Measurements from ENCODE around the gene FAM13C.
"Not testable (repeated sequence)": the region's sequence is repeated elsewhere in the genome, so short reads cannot be mapped to it uniquely, and the experiment has no call there.

FAM13C gene

DNA sequence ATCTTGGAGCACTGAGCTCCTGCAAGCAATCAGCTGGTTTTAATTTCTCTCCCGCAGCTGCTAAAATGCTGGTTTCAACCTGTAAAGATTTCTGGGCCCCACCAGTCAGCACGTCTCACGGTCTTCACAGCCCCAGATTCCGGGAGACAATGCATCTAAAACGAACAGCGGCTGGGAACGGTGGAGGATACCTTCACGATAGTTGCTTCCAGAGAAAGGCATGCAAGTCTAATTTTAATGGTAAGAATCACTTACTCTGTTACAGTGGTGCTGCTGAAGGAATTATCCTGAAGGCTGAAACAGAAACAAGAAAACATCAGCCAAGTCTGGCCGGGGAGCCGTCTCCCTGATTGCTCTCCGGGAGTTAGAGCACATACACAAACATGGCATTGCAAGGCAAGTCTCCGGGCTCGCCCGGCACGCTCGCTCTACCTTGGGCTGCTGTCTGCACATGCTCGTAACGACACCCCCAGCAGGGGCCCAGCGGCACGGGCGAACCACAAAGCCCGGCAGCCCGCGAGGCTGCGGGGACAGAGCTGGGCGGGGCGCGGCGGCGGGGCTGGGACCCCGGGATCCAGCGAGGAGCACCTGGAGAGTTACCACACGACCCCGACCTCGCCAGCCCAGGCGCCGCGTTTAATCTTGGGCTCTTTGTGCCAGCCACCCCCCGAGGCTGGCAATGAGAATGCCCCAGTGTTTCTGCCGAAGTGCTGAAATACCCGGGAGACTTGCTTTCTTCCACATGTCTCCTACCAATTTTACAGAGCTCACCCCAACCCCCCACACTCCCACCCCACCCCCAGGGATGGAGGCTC is at the start of gene FAM13C:
Gene FAM13C, minus strand, starts transcription at position 406 of the 815 bp plus-strand sequence. Its CDS starts 89 bp downstream, at position 317.
- no peak for DNase-seq

DNA sequence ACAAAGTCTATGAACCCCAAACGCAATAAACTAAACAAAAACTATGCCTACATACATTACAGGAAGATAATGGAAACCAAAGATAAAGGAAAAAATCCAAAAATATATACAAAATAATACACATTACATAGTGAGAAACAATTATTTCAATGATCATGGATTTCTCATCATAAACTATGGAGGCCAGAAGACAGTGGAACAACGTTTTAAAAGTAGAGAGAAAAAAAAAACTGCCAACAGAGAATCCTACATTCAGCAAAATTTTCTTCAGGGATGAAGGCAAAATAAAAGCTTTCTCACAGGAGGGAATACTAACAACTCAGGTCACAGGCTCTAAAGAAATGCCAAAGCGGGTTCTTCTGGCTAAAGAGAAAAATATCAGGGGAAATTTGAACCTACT is 42.9 kb upstream of the FAM13C start:
- no peak for DNase-seq

- DNase-seq: no peak
Observed at GRCh38 chr10:59400214-59400613, 37.9 kb upstream of the FAM13C start.

DNA sequence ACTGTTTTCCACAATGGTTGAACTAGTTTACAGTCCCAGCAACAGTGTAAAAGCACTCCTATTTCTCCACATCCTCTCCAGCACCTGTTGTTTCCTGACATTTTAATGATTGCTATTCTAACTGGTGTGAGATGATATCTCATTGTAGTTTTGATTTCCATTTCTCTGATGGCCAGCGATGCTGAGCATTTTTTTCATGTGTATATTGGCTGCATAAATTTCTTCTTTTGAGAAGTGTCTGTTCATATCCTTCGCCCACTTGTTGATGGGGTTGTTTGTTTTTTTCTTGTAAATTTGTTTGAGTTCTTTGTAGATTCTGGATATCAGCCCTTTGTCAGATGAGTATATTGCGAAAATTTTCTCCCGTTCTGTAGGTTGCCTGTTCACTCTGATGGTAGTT is 37.0 kb upstream of the FAM13C start:
- not testable (repeated sequence) for DNase-seq

- no peak for DNase-seq
Observed at GRCh38 chr10:59397961-59398360, 35.6 kb upstream of the FAM13C start.

DNA sequence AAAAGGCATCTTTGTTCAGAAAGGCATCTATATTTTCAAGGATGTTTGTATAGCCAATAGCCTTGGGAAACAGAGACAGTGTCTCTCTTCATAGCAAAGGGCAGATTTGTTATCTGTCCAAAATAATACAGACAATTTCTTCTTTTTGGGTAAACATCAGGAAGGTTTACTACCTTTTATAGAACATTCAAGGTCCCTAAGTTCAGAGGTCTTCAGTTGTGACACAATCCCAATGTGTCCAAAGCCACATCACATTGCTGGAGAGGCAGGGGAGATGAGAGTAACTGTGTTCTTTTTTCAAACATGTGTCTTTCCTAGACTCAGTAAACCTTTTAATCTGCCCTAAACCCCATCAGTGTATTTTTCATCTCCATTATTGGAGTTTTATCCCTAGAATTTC is 33.6 kb upstream of the FAM13C start:
- no peak for DNase-seq

DNA sequence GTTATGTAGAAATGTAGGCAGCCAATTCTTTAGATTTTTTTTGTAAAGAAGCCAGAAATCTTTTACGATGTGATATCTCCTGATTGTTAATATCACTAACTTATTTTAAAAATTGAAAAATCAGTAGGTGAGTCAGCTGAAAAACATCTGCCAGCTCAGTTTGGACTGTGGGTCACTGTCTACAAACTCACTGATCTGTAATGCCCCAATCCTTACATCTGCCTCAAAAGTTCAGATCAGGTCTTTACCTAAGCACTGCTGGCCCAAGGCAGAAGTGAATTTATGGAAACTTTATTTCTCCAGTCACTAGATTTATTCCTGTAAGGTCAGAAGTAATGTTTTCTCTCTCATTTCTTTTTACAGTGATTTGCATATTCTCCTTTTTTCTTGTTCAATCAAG is 31.0 kb upstream of the FAM13C start:
- DNase-seq: no peak

DNA sequence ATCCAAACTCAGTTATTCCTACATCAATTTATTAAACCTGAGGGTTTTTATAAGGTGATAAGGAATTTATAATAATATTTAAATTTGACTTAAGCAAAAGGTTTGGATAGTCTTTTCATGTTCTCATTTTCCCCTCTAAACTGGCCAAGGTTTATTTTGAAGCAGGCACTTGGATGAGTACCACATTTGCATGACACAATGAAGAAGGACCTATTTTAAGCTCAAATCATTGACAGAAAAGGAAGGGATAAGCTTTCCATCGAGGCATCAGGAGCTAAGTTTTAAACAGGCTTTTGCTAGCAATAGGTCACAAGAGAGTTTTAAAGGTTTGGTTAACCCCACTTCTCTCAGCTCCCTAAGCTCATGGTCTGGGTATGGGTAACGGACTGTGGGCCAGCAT is 28.7 kb upstream of the FAM13C start:
- no peak for DNase-seq

GRCh38 chr10:59388671-59388976 is 26.3 kb upstream of the FAM13C start:
- DNase-seq: no peak

DNA sequence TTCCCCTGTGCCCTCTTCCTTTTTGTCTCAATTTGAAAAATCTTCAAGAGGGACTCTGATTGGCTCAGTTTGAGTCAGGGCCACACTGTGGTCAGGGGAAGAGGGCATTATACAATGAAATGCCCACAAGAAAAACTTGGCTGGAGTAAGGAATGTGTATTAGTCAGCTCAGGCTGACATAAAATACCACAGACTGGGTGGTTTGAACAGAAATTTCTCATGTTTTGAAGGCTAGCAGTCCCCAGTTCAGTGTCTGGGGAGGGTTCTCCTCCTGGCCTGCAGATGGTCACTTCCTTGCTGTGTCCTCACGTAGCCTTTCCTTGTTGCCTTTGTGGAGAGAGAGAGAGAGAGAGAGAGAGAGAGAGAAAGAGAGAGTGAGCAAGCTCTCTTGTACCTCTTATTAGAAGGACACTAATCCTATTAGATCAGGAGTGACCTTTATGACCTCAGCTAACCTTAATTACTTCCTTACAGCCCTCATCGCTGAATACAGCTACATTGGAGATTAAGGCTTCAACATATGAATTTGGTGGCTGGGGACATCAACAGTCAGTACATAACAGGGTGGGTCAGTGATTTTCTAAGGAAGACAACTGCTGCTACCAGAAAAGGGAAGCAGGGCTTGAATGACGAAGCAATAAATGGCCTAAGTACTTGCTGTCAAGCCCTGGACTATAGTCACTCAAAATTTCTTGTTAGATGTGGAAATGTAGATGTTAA is 25.8 kb upstream of the FAM13C start:
- DNase-seq: no peak

DNA sequence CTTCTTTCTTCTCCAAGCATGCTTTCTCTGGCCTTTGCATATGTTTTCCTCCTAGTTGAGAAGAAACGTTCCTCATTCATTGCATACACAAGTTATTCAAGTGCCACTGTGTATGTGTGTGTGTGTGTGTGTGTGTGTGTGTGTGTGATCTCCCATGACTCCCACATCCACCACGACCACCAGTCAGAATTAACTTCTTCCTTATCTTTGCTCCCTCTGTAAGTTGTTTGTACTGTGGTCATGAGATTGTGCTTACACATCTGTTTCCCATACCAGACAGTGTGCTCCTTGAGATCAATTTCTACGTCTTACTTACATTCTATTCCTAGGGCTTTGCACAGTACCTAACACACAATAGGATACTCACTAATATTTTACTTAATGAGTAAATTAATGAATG is 22.4 kb upstream of the FAM13C start:
- no peak for DNase-seq

GRCh38 chr10:59383908-59384307 is 21.6 kb upstream of the FAM13C start:
- DNase-seq: no peak

DNA sequence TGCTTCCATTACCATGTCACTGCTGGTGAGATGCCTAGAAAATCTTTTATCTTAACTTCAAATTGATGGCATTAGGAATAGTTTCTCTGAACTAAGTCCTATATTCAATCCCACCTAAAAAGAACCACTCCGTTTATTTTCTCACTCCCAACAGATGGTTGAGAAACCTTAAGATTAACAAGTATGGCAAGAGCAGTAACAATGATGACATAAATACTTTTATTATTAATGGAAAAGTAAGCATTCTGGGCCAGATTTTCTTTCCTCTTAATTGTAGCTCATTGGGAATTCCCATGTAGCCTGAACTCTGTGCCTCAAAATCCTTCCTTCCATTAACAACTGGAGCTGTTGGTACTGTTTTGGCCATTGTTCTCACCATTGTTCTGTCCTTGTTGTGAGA is 21.1 kb upstream of the FAM13C start:
- DNase-seq: no peak

DNA sequence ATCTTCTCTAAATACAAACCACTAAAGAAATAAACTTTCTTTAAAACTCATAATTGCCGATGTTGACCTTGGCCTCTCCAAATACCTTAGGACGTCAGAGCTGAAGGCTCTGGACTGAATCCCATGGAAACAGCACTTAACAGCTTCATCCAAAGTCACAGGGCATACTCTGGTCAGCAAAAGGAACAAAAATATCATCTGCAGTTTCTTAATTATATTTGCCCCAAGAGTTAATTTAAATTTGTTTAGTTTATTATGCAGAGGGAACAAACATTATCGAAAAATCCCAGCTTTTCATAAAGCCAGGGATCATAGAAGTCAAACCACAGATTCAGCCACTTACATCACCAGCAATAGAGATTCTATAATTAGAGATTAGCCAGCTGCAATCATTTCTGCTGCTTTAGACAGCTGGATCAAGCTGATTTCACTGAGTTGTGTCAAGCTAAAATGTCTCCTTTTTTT is 20.5 kb upstream of the FAM13C start:
- DNase-seq: no peak

DNA sequence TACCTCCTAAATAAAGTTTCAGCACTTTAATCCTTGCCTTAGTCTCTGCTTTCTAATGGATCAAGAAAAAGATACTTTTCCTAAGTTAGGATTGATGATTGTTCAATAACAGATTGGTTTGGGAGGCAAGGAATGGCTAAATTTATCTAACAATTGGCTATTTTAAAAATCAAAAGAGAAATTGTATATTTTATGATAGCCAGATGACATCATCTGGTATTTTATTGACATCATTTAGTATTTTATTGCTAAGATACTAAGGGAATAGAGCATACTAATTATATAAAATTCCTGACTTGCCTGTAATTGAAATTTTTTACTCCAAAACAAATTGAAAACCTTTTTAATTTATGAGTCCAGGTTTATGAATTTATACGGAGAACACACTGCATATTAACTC is 19.3 kb upstream of the FAM13C start:
- no peak for DNase-seq

DNA sequence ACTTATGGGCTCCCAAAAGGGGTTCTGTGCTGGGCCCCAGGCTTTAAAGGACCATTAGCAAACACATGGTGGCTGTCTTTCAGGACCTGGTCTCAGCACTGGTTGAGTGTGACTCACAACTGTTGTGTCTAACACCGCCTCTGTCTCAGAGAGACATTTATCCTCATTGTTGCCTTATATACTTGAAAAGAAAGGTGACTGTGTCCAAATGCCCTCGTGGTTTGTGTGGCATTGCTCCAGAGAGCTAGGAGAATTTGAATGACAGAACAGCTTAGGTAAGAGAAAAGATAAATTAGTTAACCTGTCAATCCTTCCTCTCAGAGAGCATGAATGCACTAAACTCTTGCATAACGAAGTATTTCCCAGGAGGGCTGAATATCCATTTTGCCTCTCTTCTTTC is 14.5 kb upstream of the FAM13C start:
- DNase-seq: no peak

GRCh38 chr10:59375990-59376389 is 13.6 kb upstream of the FAM13C start:
- no peak for DNase-seq

GRCh38 chr10:59374916-59375315 is 12.6 kb upstream of the FAM13C start:
- no peak for DNase-seq

GRCh38 chr10:59373071-59373470 is 10.7 kb upstream of the FAM13C start:
- no peak for DNase-seq

GRCh38 chr10:59372543-59372942 is 10.2 kb upstream of the FAM13C start:
- no peak for DNase-seq

DNA sequence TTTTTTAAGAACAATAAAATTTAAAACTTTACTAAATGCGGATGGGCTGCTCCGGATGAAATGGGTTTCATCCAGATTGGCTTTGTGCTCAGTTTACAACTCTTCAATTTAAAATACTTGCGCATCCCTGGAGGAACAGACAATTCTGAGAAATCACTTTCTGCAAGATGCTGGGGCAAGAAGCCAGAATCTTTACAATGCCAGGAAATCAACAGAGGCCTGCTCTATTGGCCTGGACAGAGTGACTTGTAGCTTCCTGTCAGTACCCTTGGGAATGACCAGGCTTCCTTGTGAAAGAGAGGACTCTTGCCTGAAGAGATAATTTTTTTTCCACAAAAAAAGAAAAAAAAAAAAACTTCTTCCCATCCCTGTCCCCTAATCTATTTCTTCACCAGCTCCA is 3.9 kb upstream of the FAM13C start:
- DNase-seq: no peak

DNA sequence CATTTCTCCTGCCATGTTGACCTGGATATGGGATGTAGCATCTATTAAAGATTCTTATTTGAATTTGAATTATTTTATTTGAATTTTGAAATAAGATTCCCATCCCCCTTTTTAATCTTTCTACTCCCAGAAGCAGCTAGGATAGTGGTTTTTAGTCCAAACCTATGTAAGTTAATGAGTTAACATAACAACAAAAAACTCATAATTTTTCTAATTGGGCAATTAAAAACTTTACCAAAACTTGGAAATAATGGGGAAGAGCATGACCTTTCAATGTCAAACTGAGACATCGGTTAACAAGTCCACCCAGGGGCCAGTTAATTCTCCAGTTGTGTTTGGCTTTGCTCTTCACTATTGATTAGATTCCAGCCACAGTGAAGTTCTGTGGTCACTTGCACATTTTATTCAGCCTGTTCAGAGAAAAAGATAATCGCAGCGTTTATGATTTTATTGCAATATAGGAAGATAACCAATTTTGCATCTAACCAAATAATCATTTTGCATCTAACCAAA is 1.2 kb upstream of the FAM13C start:
- DNase-seq: no peak

- no peak for DNase-seq
Observed at GRCh38 chr10:59362959-59363381, 621 bp upstream of the FAM13C start.

DNA sequence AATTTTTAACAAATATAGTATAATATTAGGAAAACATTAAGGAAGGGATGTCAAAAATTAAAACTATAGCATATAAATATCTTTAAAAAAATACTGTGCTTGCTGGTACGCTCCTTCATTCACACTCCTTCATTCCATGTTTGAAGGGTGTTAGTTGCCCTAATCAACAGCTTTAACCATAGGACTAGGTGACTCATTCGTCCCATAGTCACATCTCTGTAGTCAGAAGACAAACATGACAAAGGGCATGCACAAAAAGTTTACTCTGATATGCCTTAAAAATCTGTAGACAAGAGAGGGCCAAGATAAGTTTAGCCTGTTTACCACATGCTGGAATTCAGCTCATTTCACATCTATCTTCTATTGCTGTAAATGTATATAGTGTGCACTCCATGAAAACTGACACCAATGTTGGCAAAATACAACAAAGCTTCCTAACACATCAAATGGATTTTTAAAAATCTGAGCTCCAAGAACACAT is 646 bp downstream of the FAM13C start:
- DNase-seq: no peak
